Mononuclear cell (primary cell): Measurements from ENCODE around the gene KRT79. TPM values are rescaled to one million over a fixed set of nuclear protein-coding genes. Genes with fewer than 3 reads are reported as not detected.

Experiments used
- H3K27me3 ChIP-seq: 2 replicates; pipeline ENCODE4 v1.6.0; 2011; ENCODE audit warnings: low read length, control low read depth; ENCODE audit not compliant: insufficient read depth
- H3K4me1 ChIP-seq: 2 replicates; pipeline ENCODE4 v1.5.1; 2011; ENCODE audit warnings: mild to moderate bottlenecking, low read length, control low read depth; ENCODE audit not compliant: insufficient read depth
- H3K4me3 ChIP-seq: 2 replicates; pipeline ENCODE4 v1.5.1; 2011; ENCODE audit warnings: mild to moderate bottlenecking, low read length, moderate library complexity
- H3K9me3 ChIP-seq: 2 replicates; pipeline ENCODE4 v1.5.1; 2011; ENCODE audit warnings: low read depth, mild to moderate bottlenecking, control low read depth, low read length
- total RNA-seq: library from RNA; depleted of rRNA; stranded (reverse); fragments of >200 nt; gene quantifications from one replicate; pipeline ENCODE4 v1.2.3, GENCODE V29; 2012

The KRT79 gene
- total RNA-seq, 1 donor = not detected

DNA sequence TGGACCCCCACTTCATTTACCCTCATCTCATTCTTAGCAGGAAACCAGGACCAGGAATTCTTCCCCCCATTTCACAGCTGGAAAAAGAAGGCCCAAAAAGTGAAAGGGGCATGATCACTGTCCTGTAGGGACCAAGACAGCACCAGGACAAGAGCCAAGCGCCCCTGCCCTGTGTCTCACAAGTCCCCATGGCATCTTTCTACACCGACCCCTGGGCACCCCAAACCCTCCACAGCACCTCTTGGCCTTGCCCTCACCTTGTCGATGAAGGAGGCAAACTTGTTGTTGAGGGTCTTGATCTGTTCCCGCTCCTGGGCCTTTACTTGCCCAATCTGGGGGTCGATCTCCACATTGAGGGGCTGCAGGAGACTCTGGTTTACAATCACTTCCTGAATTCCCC lies 57.7 kb downstream of the KRT79 start:
- Histone ChIP-seq H3K9me3 (no peaks in the 10 kb centered on the region), H3K27me3 (no peaks in the 10 kb centered on the region), H3K4me1 (no peaks in the 10 kb centered on the region), H3K4me3 (no peak overlapping the region)

DNA sequence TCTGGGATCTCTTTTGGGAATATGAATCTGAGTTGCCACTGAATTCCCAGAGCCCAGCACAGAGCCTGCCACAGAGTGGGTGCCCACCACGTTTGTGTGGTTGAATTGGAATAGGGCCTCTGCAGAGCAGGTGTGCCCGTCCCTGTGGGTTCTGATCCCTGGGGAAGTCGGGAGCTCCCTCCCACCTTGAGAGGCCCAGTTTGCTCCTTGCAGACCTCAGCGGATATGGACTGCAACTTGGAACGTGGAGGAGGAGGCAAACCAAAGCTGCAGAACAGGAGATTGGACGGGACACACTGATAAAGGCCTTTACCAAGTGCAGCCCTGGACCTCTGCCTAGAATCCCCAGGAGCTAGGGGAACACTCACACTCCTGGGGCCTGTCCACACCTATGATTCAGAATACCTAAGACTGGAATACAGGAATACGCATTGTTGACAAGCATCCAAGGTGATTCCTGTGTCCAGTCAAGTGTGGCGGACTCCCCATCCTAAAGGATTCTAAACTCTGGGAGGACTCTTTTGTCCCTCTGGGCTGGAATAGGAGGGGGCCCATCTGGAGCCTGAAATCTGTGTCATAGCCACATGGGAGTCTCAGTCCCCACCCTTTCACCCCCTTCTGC lies 59.4 kb downstream of the KRT79 start:
- H3K27me3 ChIP-seq = no peaks in the 10 kb centered on the region
- no peak overlapping the region for H3K4me3 ChIP-seq
- H3K9me3 ChIP-seq = no peaks in the 10 kb centered on the region
- no peaks in the 10 kb centered on the region for H3K4me1 ChIP-seq

GRCh38 chr12:52772772-52773171 lies 61.3 kb downstream of the KRT79 start:
- Histone ChIP-seq H3K4me3 (no peak overlapping the region), H3K9me3 (no peaks in the 10 kb centered on the region), H3K4me1 (no peaks in the 10 kb centered on the region), H3K27me3 (no peaks in the 10 kb centered on the region)

- H3K9me3 ChIP-seq = no peaks in the 10 kb centered on the region
Measured at GRCh38 chr12:52772188-52772587, 61.9 kb downstream of the KRT79 start.

DNA sequence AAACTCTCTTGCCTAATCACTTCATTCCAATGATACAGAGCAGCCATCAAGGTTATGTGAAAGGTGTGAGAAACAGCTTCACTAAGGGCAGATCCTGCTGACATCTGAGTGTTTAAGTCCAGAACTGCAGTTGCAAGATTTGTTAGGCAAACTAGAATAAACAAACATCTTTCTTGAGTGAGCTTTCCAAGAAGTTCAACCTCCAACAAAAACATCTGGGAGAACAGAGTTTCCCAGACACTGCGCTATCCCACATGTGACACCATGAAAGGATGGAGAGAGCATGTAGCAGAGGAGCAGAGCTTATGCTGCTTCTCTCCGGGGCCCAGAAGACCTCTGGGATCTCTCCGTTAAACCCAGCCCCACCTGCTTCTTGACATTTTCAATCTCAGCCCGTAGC lies 62.6 kb downstream of the KRT79 start:
- Histone ChIP-seq H3K4me3 (no peak overlapping the region), H3K4me1 (no peaks in the 10 kb centered on the region), H3K9me3 (no peaks in the 10 kb centered on the region), H3K27me3 (no peaks in the 10 kb centered on the region)

More at GRCh38 chr12:52772188-52772587, 61.9 kb downstream of the KRT79 start:
- no peak overlapping the region for H3K4me3 ChIP-seq
- H3K4me1 ChIP-seq = no peaks in the 10 kb centered on the region
- H3K27me3 ChIP-seq = no peaks in the 10 kb centered on the region

Other genes with a start within 250 kb of the KRT79 start
- 10.2 TPM for gene KRT72, start 232.8 kb downstream of the KRT79 start, total RNA-seq
- 21.4 TPM for gene KRT73, start 215.8 kb downstream of the KRT79 start, total RNA-seq
- 0.94 TPM for gene KRT2, start 182.1 kb downstream of the KRT79 start, total RNA-seq
- 1.8 TPM for gene KRT1, start 153.9 kb downstream of the KRT79 start, total RNA-seq
- not detected for gene KRT77, start 130.8 kb downstream of the KRT79 start, total RNA-seq
- not detected for gene KRT76, start 57.0 kb downstream of the KRT79 start, total RNA-seq
- gene KRT3, start 38.2 kb downstream of the KRT79 start, total RNA-seq = not detected
- gene KRT4, start 20.2 kb downstream of the KRT79 start, total RNA-seq = not detected
- not detected for gene KRT78, start 14.7 kb upstream of the KRT79 start, total RNA-seq
- gene KRT8, start 70.8 kb upstream of the KRT79 start, total RNA-seq = 0.31 TPM
- gene KRT18, start 114.8 kb upstream of the KRT79 start, total RNA-seq = 3.8 TPM
- gene EIF4B, start 172.1 kb upstream of the KRT79 start, total RNA-seq = 1,510 TPM
- 0.21 TPM for gene TNS2, start 215.8 kb upstream of the KRT79 start, total RNA-seq
- 9.4 TPM for gene SPRYD3, start 245.1 kb upstream of the KRT79 start, total RNA-seq